Measurements from ENCODE around the gene NLRP9.

The NLRP9 gene

GRCh38 chr19:55686311-55687050 is 51.7 kb downstream of the NLRP9 start:
- DNase-seq: no peak

GRCh38 chr19:55685776-55686175 is 52.4 kb downstream of the NLRP9 start:
- DNase-seq: no peak

GRCh38 chr19:55684946-55685681 is 53.1 kb downstream of the NLRP9 start:
- no peak for DNase-seq

- DNase-seq: no peak
Measured at GRCh38 chr19:55683449-55684261, 54.5 kb downstream of the NLRP9 start.

- no peak for DNase-seq
Measured at GRCh38 chr19:55681131-55682092, 56.8 kb downstream of the NLRP9 start.

GRCh38 chr19:55680339-55681130 is 57.7 kb downstream of the NLRP9 start:
- DNase-seq: no peak

- DNase-seq: no peak
Measured at GRCh38 chr19:55679343-55680257, 58.6 kb downstream of the NLRP9 start.

GRCh38 chr19:55678121-55678671 is 60.0 kb downstream of the NLRP9 start:
- no peak for DNase-seq

GRCh38 chr19:55677572-55678028 is 60.6 kb downstream of the NLRP9 start:
- no peak for DNase-seq

GRCh38 chr19:55676889-55677505 is 61.2 kb downstream of the NLRP9 start:
- no peak for DNase-seq

- no peak for DNase-seq
Measured at GRCh38 chr19:55676383-55676782, 61.8 kb downstream of the NLRP9 start.

- DNase-seq: no peak
Measured at GRCh38 chr19:55675661-55676354, 62.4 kb downstream of the NLRP9 start.

- peak; percentile 90 for DNase-seq
Measured at GRCh38 chr19:55674841-55675660, 63.2 kb downstream of the NLRP9 start, which contains the start of gene EPN1. Gene EPN1, plus strand, starts transcription at chr19:55675226. Its CDS starts 3,402 bp downstream, at chr19:55678628.

- DNase-seq: no peak
Measured at GRCh38 chr19:55674459-55674840, 63.8 kb downstream of the NLRP9 start.

- DNase-seq: no peak
Measured at GRCh38 chr19:55673889-55674288, 64.3 kb downstream of the NLRP9 start.

GRCh38 chr19:55673465-55673864 is 64.7 kb downstream of the NLRP9 start:
- DNase-seq: no peak

GRCh38 chr19:55672418-55672817 is 65.8 kb downstream of the NLRP9 start:
- DNase-seq: no peak

GRCh38 chr19:55671054-55671378 is 67.2 kb downstream of the NLRP9 start:
- no peak for DNase-seq
